Liver (tissue), 9 donors: Measurements from ENCODE around the gene CECR2. TPM values are rescaled to one million over a fixed set of nuclear protein-coding genes. Genes with fewer than 3 reads are reported as not detected.

Source experiments
- DNase-seq: peaks from one replicate; pipeline ENCODE4 v3.0.0-alpha.2; 2017; ENCODE audit warnings: low spot score
- H3K27ac ChIP-seq, 2 donors: one replicate each; pipeline ENCODE4 v1.7.0; 2013; ENCODE audit warnings: inconsistent platforms in 2 of 2, low read length in 2 of 2, control low read depth in 1 of 2, low read depth in 1 of 2, mild to moderate bottlenecking in 1 of 2
- H3K27me3 ChIP-seq, 4 donors: one replicate each; pipeline versions ENCODE4 v1.6.1 to v1.7.0; 2013; ENCODE audit warnings: low read length in 3 of 4, inconsistent platforms in 1 of 4, mild to moderate bottlenecking in 1 of 4, moderate library complexity in 1 of 4; ENCODE audit not compliant: control insufficient read depth in 4 of 4, insufficient read depth in 4 of 4
- H3K36me3 ChIP-seq, 4 donors: one replicate each; pipeline versions ENCODE4 v1.6.1 to v1.7.0; 2013; ENCODE audit warnings: low read length in 3 of 4, mild to moderate bottlenecking in 3 of 4, low read depth in 1 of 4, moderate library complexity in 1 of 4; ENCODE audit not compliant: control insufficient read depth in 4 of 4, insufficient read depth in 3 of 4
- H3K4me1 ChIP-seq, 4 donors: one replicate each; pipeline versions ENCODE4 v1.6.1 to v1.7.0; 2013; ENCODE audit warnings: low read length in 3 of 4, mild to moderate bottlenecking in 3 of 4, moderate library complexity in 1 of 4; ENCODE audit not compliant: control insufficient read depth in 4 of 4, insufficient read depth in 4 of 4
- H3K4me3 ChIP-seq, 3 donors: one replicate each; pipeline versions ENCODE4 v1.6.1 to v1.7.0; 2013; ENCODE audit warnings: low read length in 3 of 3, control low read depth in 1 of 3, low read depth in 1 of 3, mild to moderate bottlenecking in 1 of 3
- H3K9ac ChIP-seq, 2 donors: one replicate each; pipeline ENCODE4 v1.7.0; 2013; ENCODE audit warnings: low read length in 2 of 2, mild to moderate bottlenecking in 2 of 2, moderate library complexity in 2 of 2, control low read depth in 1 of 2, low read depth in 1 of 2
- H3K9me3 ChIP-seq, 4 donors: one replicate each; pipeline versions ENCODE4 v1.6.1 to v1.7.0; 2013; ENCODE audit warnings: low read length in 3 of 4; ENCODE audit not compliant: control insufficient read depth in 4 of 4
- EGR1 ChIP-seq, 2 donors: IDR thresholded peaks; 2 replicates each; pipeline ENCODE4 v1.6.1; 2016 to 2018; ENCODE audit warnings: antibody characterized with exemption in 2 of 2, low read depth in 2 of 2
- FOXA1 ChIP-seq: IDR thresholded peaks from 2 replicates; pipeline ENCODE4 v1.6.1; 2016; ENCODE audit warnings: antibody characterized with exemption
- FOXA2 ChIP-seq: IDR thresholded peaks from 2 replicates; pipeline ENCODE4 v1.6.1; 2016; ENCODE audit warnings: antibody characterized with exemption
- GABPA ChIP-seq, 2 donors: IDR thresholded peaks in 1 of 2; conservative IDR thresholded peaks in 1 of 2; 2 replicates each; pipeline ENCODE4 v1.6.1; 2016; ENCODE audit warnings: antibody characterized with exemption in 2 of 2, mild to moderate bottlenecking in 1 of 2, moderate library complexity in 1 of 2
- HNF4A ChIP-seq, 2 donors: conservative IDR thresholded peaks; 2 replicates each; pipeline ENCODE4 v1.6.1; 2016; ENCODE audit warnings: antibody characterized with exemption in 2 of 2, mild to moderate bottlenecking in 2 of 2
- HNF4G ChIP-seq: IDR thresholded peaks from 2 replicates; pipeline ENCODE4 v1.6.1; 2016; ENCODE audit warnings: antibody characterized with exemption
- JUND ChIP-seq, 2 donors: IDR thresholded peaks; 2 replicates each; pipeline ENCODE4 v1.6.1; 2016; ENCODE audit warnings: antibody characterized with exemption in 2 of 2
- RAD21 ChIP-seq, 2 donors: IDR thresholded peaks; 2 replicates each; pipeline ENCODE4 v1.6.1; 2016; ENCODE audit warnings: antibody characterized with exemption in 2 of 2, mild to moderate bottlenecking in 2 of 2
- RXRA ChIP-seq, 2 donors: IDR thresholded peaks; 2 replicates each; pipeline ENCODE4 v1.6.1; 2017 to 2018; ENCODE audit warnings: antibody characterized with exemption in 2 of 2, mild to moderate bottlenecking in 1 of 2
- SP1 ChIP-seq: IDR thresholded peaks from 2 replicates; pipeline ENCODE4 v1.6.1; 2018; ENCODE audit warnings: antibody characterized with exemption, mild to moderate bottlenecking
- TAF1 ChIP-seq: conservative IDR thresholded peaks from 2 replicates; pipeline ENCODE4 v1.6.1; 2016; ENCODE audit warnings: antibody characterized with exemption, mild to moderate bottlenecking
- YY1 ChIP-seq: IDR thresholded peaks from 2 replicates; pipeline ENCODE4 v1.6.1; 2016; ENCODE audit warnings: antibody characterized with exemption, mild to moderate bottlenecking
- WGBS: extraction: QIAGEN DNeasy Blood & Tissue Kit; methylation state at CpG from one replicate; pipeline ENCODE4 v1.1.7; 2013; 5-methylcytosine and 5-hydroxymethylcytosine counted together
- polyA plus RNA-seq, 2 donors: library from polyadenylated mRNA; stranded (reverse) in 1 of 2; unstranded in 1 of 2; fragments of 200-250 nt in 1 of 2; fragments of >200 nt in 1 of 2; fragmentation: Nextera tagmentation in 1 of 2; extraction: Ambion mirVana in 1 of 2; gene quantifications; one replicate each; pipeline versions ENCODE4 v1.2.1 to v1.2.3, GENCODE V29; 2013 to 2015
- total RNA-seq, 2 donors: library from RNA; depleted of rRNA; stranded (reverse); fragments of >200 nt; gene quantifications; one replicate each; pipeline ENCODE4 v1.2.3, GENCODE V29; 2014
- TF ChIP-seq, protein P1 (sequence below): IDR thresholded peaks from 2 replicates; pipeline ENCODE4 v1.6.1; 2016; ENCODE audit warnings: antibody characterized with exemption, mild to moderate bottlenecking
- TF ChIP-seq, protein P2 (sequence below): IDR thresholded peaks from 2 replicates; pipeline ENCODE4 v1.6.1; 2016; ENCODE audit warnings: antibody characterized with exemption
- TF ChIP-seq, protein P3 (sequence below): fragments of 150-350 bp; IDR thresholded peaks from 2 replicates; pipeline ENCODE4 v1.5.1; 2017; ENCODE audit warnings: improper control_type of control experiment, low read depth, low read length; ENCODE audit not compliant: missing input control
- donor health status: healthy.
- donor health status: healthy.
- donor health status: healthy.
- donor health status: healthy.
- donor health status: healthy.

CECR2 gene
- total and polyA plus RNA-seq, 4 donors: 1.8 to 9.7 (median 2.1) TPM

DNA sequence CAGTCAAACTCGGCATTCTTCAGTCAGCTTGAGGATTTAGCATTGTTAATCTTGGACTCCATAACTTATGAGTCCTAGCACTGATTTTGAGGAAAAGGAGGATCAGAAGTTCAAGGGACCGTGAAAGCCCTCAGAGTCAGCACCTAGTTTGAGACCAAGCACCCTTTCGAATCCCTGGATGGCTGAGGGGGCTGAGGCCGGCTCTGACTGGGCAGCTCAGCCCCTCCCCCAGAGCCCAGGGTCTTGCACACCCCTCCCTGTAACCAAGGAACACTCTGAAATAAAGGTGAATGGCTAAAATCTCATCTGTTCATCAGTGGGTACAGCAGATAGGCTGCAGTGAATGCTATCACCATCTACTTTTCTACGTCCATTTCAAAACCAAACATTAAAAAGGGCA lies 221.3 kb downstream of the CECR2 start:
- 91% methylated on average over 5 of the region's 5 CpGs for WGBS
- no peaks in the 10 kb centered on the region for H3K9me3 ChIP-seq
- no peaks in the 10 kb centered on the region for H3K27me3 ChIP-seq
- H3K4me3 ChIP-seq: no peak overlapping the region
- H3K9ac ChIP-seq: no peak overlapping the region
- no peak for TF ChIP-seq RXRA (IDR thresholded peaks at IDR 0.05)
- TF ChIP-seq HNF4A (conservative IDR thresholded peaks at IDR 0.05): no peak
- TF ChIP-seq, protein P1, sequence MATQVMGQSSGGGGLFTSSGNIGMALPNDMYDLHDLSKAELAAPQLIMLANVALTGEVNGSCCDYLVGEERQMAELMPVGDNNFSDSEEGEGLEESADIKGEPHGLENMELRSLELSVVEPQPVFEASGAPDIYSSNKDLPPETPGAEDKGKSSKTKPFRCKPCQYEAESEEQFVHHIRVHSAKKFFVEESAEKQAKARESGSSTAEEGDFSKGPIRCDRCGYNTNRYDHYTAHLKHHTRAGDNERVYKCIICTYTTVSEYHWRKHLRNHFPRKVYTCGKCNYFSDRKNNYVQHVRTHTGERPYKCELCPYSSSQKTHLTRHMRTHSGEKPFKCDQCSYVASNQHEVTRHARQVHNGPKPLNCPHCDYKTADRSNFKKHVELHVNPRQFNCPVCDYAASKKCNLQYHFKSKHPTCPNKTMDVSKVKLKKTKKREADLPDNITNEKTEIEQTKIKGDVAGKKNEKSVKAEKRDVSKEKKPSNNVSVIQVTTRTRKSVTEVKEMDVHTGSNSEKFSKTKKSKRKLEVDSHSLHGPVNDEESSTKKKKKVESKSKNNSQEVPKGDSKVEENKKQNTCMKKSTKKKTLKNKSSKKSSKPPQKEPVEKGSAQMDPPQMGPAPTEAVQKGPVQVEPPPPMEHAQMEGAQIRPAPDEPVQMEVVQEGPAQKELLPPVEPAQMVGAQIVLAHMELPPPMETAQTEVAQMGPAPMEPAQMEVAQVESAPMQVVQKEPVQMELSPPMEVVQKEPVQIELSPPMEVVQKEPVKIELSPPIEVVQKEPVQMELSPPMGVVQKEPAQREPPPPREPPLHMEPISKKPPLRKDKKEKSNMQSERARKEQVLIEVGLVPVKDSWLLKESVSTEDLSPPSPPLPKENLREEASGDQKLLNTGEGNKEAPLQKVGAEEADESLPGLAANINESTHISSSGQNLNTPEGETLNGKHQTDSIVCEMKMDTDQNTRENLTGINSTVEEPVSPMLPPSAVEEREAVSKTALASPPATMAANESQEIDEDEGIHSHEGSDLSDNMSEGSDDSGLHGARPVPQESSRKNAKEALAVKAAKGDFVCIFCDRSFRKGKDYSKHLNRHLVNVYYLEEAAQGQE: no peak
- no peak for TF ChIP-seq RAD21 (IDR thresholded peaks at IDR 0.05)
- TF ChIP-seq JUND (IDR thresholded peaks at IDR 0.05): no peak
- TF ChIP-seq, protein P2, sequence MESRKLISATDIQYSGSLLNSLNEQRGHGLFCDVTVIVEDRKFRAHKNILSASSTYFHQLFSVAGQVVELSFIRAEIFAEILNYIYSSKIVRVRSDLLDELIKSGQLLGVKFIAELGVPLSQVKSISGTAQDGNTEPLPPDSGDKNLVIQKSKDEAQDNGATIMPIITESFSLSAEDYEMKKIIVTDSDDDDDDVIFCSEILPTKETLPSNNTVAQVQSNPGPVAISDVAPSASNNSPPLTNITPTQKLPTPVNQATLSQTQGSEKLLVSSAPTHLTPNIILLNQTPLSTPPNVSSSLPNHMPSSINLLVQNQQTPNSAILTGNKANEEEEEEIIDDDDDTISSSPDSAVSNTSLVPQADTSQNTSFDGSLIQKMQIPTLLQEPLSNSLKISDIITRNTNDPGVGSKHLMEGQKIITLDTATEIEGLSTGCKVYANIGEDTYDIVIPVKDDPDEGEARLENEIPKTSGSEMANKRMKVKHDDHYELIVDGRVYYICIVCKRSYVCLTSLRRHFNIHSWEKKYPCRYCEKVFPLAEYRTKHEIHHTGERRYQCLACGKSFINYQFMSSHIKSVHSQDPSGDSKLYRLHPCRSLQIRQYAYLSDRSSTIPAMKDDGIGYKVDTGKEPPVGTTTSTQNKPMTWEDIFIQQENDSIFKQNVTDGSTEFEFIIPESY: no peak
- no peak for TF ChIP-seq HNF4G
- TF ChIP-seq TAF1: no peak
- no peak for TF ChIP-seq FOXA2
- no peak for TF ChIP-seq YY1
- no peak for TF ChIP-seq FOXA1
- TF ChIP-seq, protein P3, sequence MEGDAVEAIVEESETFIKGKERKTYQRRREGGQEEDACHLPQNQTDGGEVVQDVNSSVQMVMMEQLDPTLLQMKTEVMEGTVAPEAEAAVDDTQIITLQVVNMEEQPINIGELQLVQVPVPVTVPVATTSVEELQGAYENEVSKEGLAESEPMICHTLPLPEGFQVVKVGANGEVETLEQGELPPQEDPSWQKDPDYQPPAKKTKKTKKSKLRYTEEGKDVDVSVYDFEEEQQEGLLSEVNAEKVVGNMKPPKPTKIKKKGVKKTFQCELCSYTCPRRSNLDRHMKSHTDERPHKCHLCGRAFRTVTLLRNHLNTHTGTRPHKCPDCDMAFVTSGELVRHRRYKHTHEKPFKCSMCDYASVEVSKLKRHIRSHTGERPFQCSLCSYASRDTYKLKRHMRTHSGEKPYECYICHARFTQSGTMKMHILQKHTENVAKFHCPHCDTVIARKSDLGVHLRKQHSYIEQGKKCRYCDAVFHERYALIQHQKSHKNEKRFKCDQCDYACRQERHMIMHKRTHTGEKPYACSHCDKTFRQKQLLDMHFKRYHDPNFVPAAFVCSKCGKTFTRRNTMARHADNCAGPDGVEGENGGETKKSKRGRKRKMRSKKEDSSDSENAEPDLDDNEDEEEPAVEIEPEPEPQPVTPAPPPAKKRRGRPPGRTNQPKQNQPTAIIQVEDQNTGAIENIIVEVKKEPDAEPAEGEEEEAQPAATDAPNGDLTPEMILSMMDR: no peak
- TF ChIP-seq GABPA (IDR thresholded peaks at IDR 0.05 in 1 of 2, conservative IDR thresholded peaks at IDR 0.05 in 1 of 2): no peak
- H3K27ac ChIP-seq: no peak overlapping the region
- no peaks in the 10 kb centered on the region for H3K4me1 ChIP-seq
- peaks cover 15 to 70% (median 67%) of the 10 kb centered on the region in 4 donors for H3K36me3 ChIP-seq
- DNase-seq: no peak

DNA sequence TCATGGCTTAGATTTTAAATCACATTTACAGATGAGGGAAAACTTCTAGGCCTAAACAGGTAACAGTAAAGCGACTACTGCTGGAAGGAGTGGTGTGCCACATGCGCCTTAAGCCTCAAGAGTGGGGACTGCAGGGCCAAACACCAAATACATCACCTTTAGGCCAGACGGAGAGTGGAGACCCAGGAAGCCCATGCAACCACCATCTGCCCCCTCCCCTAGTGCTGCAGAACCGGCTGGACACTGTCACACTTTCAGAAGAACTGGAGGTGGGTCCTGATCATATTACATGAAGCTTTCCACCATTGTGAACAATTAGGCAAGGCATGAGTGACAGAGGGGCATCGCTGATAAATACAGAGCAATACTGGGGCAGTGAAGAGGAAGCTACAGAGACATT lies 222.9 kb downstream of the CECR2 start:
- H3K27me3 ChIP-seq: no peaks in the 10 kb centered on the region
- TF ChIP-seq RXRA (IDR thresholded peaks at IDR 0.05): no peak
- no peak for TF ChIP-seq SP1
- TF ChIP-seq YY1: no peak
- no peak for TF ChIP-seq HNF4A (conservative IDR thresholded peaks at IDR 0.05)
- TF ChIP-seq EGR1 (IDR thresholded peaks at IDR 0.05; ENCODE audit: low read depth in 2 of 2): no peak
- no peak for TF ChIP-seq FOXA2
- TF ChIP-seq TAF1: no peak
- H3K4me3 ChIP-seq: no peak overlapping the region
- peaks cover 17 to 75% (median 71%) of the 10 kb centered on the region in 4 donors for H3K36me3 ChIP-seq
- H3K9me3 ChIP-seq: no peaks in the 10 kb centered on the region
- no peak overlapping the region for H3K27ac ChIP-seq
- no peaks in the 10 kb centered on the region for H3K4me1 ChIP-seq
- 88% methylated on average over 5 of the region's 5 CpGs for WGBS
- no peak overlapping the region for H3K9ac ChIP-seq
- no peak for DNase-seq
